HUDEP-2 (cell line): ENCODE results near the gene ESRRG.
"Not testable (repeated sequence)": the region's sequence is repeated elsewhere in the genome, so short reads cannot be mapped to it uniquely, and the experiment has no call there.

Experiments used
- DNase-seq, 76 experiments: peaks; one replicate each; lab custom pipeline; 2025; ENCODE audit not compliant: unreplicated experiment in 76 of 76; lab: John Stamatoyannopoulos, UW

ESRRG gene

DNA sequence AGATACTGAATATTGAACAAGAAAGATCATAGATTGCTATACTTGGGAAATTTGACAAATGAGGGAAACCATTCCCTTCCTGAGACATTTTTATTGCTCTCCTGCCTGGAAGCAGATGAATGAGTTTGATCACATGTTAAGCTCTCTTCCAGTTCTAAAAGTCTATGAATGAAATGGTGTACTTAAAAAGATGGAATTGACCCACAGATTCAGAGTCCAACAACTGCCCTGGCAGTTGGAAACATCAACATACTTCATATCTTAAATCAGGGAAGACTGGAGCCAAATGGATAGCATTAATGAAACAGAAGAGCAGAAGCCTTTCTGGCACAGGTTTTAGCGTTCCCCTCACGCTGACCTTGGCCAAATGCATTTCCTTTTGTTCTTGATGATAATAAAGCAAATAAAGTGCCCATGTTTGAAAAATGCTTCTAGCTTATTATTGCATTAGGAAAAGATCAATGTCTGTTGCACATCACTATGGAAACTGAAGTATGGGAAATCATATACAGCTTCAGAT lies 142.6 kb downstream of the ESRRG start:
- no peak for DNase-seq

DNA sequence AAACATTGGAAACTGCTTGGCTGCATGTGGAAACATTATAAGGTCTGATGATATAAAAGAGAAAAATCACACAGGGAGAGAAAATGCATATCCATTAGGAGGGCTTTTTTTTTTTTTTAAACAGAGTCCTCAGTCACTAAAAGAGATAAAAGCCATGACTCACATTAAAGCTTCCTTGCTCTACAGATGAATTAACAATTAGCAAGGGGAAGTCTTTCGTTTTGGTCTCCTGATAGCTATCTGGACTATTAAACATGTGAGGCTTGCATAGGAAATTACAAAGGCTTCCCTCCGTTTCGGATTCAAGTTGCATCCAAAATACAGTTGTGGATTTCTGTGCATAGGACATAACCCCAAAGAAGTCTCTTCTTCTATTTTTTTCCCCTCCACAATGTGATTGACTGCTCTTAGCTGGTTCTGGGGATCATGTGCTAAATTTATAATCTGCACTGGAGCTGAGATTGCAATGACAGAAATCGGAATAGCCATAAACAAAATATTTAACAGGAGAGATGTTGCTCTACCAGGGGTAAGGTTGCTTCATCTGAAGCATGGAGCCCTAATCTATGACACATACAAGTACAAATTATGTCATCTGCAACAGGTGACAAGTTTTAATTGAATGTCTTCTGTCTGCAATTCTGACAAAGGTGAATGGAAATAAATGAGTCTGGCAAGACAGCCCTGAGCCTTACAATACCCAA lies 146.8 kb downstream of the ESRRG start:
- DNase-seq = peak in 7 of 76 experiments; percentile 2 to 38 (median 9)

DNA sequence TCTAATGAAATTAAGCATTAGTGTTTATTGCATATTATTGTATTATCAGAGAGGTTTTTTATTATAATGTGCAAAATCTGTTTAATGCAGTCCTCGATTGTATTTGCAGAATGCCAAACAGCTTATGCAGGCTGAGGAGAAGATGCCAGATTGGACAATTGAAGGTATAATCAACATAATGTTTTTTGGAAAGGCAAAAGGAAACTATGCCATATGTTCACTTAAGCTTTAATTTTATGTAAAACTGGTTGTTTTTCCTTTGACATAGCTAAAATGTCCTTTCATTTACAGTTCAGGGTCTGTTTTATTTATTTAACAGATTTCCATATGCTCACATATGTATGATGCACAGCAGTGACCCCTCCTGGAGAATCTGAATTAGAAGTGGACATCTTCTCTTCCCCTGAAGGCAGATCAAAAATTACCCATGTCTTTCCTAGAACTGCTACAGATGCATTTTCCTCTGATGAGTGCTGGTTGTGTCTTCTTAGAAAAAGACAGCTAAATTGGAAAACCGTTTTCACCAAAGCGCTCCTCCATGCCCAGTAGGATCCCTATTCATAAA lies 156.5 kb downstream of the ESRRG start:
- peak in 13 of 76 experiments; percentile 2 to 27 (median 7) for DNase-seq

DNA sequence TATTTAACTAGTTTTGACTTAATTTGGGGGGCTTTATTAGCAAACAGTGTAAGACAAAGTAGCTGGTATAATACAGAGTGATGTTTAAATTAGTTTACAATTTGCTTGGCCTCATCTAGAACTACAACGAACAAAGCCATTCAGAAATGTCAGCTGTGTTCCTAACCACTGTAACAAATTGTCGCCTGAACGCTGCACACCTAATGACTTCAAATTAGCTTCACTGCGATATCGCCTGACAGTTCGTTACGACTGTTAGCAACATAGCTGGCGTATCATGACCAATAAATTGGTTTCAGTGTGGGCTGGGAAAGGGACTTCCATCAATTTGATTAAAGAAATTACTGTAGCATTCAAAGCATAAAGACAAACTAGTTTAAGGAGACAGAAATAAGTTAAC lies 160.1 kb downstream of the ESRRG start:
- DNase-seq = no peak

DNA sequence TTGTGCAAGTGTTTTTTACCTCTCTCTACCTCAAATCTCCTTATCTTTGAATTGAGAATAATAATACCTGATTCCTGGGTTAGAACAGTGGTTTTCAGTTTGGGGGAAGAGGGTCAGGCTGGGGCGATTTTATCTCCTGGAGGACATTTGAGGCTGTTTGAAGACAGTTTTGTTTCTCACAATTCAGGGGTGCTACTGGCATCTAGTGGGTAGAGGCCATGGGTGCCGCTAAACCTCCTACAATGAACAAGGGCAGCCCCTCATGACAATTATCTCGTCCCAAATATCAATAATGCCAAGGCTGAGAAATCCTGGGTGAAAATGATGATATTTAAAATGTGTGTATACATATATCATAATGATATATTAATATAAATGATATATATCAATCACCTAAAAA lies 160.8 kb downstream of the ESRRG start:
- DNase-seq = no peak

DNA sequence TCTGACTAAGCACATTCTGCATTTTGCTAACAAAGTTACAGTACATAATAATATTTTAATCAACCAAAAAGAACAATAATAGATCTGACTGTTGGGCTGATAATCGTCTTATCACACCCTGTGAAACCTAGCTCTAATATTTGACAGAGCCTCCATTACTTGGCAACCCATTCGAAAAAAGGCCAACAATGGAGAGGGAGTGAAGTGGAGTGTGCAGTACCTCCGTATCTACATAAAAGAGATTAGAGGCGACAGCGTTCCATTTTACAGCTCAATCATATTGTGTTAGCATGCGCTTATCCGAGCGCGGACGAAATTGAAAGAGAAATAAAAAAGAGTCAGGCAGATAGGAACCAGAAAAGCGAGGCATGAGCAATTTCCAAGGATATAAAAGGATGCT lies 162.7 kb downstream of the ESRRG start:
- no peak for DNase-seq

DNA sequence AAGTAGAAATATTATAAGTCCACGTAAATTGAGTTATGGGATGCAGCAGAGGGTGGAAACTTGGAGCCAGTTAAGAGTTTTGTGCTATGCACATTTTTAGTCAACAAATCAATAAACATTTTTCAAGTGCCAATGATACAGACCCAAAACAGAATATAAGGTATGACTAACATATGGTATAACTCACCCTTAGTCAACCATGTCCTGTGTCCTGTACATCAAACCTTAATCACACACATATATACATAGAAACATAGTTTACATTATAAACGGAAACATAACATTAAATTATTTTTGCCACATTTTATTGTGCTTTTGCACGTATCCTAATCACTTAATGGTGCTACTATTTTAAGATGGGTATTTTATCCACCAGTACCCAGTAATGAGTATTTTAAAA lies 163.9 kb downstream of the ESRRG start:
- no peak for DNase-seq

DNA sequence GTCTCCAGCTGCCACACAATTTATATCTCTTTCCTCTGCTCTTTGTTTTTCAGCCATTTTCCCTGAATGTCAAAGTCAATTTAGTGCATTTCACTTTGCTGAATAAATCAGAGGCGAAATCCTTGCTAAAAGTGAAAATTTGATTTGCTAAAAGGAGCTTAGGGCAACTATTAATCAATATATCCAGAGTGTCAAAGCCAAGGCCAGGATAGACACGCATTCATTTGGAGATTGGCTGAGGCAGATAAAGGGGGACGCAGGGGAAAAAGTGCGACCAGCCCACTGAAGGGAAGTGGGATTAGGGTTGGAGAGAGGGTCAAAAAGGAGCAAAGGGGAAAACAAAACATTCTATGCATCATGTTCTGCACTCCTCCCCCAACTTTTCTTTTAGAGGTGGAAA lies 167.6 kb downstream of the ESRRG start:
- no peak for DNase-seq

DNA sequence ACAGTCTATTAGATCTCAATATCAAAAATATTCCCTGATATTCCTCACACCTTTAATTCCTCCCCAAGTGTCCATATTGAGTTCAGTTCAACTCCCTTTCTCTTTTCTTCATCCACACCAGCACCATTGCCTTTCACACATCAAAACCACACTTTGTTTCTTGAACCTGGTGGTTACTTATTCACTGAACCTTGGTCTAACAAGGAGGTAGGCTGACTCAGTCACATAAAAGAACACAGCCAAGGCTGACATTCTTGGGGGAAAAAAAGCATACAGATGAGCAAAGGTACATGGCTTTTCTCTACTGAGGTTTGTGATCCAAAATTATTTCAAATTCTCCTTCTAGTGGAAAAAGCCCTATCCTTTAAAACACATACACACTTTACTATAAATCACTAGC lies 168.3 kb downstream of the ESRRG start:
- no peak for DNase-seq

DNA sequence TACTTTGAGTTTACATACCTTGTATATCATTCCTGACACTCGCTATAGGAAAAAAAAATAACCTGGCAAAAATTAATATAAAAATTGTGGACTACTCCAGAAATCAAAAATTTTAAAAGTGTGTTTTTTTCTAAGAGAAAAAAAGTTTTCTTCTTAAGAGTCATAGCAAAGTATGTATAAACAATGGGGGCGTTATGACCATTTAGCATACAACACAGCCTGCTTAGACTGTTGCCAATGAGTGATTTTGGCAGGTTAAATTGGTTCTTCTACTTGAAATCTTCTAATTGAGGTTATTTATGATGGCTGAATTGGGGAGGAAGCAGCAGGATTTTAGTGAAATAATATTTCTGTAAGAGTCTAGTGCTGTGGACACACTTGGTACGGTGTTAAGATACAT lies 169.5 kb downstream of the ESRRG start:
- DNase-seq = no peak

DNA sequence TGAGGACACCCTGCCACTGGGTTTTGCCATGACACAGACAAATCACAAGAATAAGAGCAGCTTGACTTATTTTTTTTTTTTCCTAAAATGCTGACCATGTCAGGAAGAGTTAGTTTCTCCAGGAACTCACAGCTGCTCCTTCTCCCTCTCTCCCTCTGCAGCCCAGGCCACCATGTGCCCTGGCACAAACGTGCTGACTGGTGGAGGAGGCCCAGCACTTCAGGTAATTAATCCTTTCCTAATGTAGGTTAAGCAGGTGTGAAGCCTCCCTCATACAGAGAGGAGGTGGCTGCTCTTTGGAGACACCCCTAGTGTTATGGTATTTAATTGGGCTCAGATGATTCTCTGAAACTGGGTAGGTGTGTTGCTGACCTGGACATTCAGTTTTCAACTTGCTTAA lies 170.2 kb downstream of the ESRRG start:
- DNase-seq = no peak

DNA sequence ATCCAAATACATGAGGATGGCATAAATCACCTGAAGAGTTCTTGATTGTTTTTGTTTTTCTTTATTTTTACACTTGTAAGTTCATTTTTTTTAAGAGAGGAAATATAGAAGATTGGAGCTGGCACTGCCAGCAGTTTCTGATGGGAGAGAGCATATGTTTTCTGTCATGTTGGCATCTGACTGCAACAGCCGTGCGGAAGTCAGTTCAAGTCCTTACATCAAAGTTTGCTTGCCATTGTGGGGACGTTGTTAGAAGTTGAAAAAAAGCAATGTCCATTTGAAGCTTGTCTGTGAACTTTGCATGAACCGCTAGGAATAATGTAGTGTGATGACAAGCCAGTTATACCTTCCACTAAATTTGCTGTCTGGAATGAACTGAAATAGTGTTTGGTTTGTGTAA lies 173.4 kb downstream of the ESRRG start:
- no peak for DNase-seq

DNA sequence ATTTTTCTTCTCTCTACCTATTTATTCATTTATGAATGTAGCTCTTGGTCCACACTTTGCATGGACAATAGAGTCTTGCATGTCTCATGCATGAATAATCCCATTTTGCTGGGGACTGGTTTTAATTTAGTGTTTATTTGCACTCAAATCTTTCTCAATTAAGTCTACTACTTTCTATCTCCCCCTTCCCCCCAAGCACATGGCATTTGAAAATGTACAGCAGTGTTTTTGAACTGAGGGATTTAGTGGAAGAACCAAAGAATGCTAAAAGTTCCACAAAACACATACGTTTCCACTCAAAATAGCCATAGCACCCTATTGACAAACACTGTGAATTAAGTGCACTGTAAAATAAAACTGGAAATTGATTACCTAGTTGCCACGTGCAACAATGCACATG lies 180.5 kb downstream of the ESRRG start:
- no peak for DNase-seq

DNA sequence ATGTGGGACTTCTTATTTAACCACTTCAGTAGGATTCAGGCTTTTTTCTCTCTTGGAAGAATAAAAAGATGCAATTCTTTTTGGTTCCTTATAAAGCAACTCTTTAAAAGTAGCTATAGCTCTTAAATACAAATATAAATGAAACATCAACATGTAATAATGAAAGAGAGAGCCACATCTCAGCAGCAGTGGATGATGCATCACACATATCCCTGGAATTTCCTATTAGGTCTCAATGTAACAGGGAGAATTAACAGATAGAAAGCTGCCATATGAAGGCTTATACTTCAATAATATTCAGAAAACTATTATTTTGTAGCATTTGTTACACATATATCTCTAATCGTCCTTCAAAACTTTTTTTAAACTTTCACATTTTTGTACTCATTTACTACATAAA lies 181.0 kb downstream of the ESRRG start:
- no peak for DNase-seq

DNA sequence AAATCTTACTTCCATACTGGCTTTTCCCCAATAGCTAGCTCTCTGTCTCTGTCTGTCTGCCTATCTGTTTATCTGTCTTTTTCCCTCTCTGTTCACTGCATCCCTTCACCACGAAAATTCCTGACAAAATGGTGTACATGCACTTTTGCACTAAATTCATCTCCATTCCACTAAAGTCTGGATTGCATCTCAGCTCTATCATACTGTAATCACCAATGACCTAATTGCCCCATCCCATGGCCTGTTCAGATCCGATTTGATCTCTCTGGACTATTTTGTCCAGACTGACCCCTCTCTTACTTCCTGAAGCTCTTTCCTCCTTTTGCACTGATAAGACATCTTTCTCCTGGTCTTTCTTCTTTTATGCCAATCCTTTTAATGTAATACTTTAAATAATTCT lies 187.5 kb downstream of the ESRRG start:
- DNase-seq = no peak

DNA sequence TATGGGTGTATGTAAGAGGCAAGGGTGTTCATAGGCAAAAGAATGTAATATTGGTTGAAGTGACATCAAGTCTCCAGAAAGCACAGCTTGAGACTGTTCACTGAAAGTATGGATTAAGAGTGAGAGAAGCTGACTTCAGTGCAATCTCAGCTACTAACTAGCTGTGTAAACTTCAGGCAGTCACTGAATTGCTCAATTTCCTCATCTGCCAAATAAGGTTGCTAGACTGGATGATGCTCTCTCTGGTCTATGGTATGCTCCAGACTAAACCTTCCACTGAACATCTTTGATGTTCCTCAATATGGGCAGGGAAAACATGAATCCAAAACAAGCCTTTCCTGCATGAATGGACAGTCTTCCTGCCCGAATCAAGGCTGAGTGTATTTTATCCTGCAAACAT lies 188.2 kb downstream of the ESRRG start:
- DNase-seq = no peak

DNA sequence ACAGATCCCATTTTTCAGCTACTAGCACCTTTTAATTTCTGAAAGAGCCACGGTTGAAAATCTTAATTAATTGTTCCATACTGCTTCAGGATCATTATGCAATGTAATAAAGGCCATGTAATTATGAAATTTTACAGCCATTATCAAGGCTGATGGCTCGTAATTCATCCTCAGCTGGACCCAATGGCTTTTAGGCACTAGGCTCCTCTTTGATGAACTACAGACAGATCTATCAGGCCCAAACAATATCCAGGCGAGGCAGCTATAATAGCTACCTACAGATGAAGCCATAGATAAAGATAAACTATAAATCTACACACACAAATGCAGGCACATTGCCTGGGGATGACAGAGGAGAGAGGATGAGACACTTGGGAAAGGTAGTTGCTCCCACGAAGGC lies 189.5 kb downstream of the ESRRG start:
- DNase-seq = no peak

DNA sequence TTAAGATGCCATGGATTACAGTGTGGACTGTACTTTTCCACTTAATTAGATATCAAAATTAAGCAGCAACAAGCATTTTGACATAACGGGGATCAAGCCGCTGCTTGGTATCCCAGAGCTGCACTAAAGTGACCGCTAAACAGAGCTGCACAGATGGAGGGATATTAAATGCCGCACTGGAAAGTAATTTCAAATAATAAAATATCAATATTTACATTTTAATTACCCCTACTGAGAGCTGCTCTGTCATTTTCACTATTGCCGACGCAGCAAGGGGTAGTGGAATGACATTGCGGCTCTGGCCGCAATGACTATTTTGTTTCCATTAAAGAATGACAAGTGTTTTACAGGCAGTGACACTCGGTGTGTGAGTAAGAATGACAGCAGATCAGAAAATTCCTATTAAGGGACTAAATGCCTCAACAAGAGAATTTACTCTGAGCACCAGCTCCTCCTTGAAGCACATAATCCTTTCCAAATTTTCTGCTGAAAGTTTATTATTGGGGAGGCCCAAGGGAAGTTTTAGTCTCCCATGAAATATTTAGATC lies 190.9 kb downstream of the ESRRG start:
- no peak for DNase-seq

DNA sequence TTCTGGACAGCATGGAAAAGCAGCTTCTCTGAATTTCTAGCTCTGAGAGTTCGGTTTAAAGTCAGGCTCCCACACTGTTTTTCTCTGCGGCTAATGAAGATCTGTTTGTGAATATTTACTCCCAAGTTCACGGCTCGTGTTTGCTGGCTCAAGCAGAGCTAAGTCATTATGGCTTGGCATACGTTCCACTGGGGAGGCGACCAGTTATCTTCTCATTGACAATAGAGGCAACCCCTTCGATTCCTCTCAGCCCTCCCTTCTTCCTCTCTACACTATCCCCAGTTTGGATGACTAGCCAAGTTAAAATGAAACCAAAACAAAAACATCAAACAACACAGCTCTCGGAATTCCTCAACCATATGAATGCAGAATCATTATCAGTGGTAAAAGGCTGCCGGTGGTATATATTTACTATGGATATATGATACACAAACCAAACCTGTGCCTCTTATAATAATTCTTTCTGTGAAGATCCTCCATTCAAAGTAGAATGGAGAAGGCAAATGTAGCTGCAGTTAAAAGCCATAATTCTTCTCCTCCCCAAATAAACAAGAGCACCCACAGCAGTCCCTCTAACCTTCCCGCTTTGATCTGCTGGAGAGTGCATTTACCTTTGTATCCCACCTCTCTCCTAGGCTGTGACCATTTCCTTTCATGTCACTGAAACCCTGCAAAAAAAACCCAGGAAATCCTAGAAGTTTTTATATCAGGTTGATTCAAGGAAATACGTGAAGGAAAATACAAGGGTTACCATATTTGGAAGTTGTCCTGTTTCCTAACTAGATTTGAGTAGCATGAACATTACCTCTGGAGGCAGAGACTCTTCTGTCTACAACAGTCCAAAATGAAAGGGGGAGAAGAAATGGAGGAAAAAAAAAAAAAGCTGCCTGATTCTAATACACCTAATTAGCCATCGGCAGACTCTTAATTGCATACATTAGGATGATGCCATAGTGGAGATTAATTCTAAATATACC lies 191.7 kb downstream of the ESRRG start:
- peak in 75 of 76 experiments; percentile 9 to 94 (median 78) for DNase-seq

DNA sequence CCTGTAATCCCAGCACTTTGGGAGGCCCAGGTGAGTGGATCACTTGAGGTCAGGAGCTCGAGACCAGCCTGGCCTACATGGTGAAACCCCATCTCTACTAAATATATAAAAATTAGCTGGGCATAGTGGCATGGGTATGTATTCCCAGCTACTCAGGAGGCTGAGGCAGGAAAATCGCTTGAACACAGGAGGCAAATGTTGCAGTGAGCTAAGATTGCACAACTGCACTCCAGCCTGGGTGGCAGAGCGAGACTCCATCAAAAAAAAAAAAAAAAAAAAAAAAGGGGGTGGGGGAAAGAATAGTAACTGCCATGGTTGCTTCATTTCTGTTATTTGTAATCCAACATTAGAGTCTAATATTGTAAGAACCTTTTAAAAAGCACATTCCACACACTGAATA lies 193.4 kb downstream of the ESRRG start:
- not testable (repeated sequence) for DNase-seq

DNA sequence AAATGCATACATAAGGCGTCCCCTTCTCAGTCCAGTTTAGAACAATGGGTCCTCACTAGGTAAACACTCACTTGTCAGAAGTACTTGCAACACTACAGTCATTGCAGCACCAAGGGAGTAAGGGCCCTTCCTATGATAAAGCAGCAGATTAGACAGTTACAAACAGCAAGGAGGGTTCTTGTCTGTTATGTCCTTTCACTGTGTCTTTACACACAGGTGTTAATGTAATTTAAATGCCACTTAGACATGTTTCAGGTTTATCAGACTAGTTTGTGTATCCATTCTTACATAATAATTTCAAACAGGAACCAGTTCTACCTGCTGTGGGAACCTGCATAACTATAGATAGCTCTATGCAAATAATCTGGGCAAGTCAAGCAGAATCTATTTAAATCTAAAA lies 194.4 kb downstream of the ESRRG start:
- DNase-seq = peak in 1 of 76 experiments; percentile 8
